ENCODE results near the gene FSHB.
"Not testable (repeated sequence)": the region's sequence is repeated elsewhere in the genome, so short reads cannot be mapped to it uniquely, and the experiment has no call there.

The FSHB gene

GRCh38 chr11:30230714-30231113, at the start of gene FSHB:
FSHB (plus strand) TSS chr11:30231014; CDS start chr11:30231903, 889 bp downstream.
- no peak for DNase-seq (ENCODE audit: low read depth in 2 of 3, low spot score in 2 of 3)

- no peak for DNase-seq (ENCODE audit: low read depth in 2 of 3, low spot score in 2 of 3)
Measured at GRCh38 chr11:30186748-30187147, 44.1 kb upstream of the FSHB start.

DNA sequence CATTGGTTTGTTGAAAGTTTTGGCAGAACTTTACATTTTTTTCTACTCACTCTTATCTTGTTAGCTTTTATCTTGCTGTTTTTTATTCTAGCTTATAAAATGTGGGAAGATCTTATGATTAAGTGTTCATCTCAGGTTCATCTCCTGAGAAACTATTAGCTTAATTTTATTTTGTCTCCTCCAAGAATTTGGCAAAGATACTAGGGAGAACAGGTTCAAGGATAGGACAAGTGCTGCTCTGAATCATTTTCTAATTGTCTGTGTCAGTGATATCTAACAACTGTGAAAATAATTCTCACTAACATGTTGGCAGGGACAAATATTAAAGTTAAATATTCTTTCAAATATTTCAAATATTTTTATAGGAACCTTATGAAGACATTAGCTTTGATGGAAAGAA, 38.2 kb upstream of the FSHB start:
- no peak for DNase-seq (ENCODE audit: low read depth in 2 of 3, low spot score in 2 of 3)

DNA sequence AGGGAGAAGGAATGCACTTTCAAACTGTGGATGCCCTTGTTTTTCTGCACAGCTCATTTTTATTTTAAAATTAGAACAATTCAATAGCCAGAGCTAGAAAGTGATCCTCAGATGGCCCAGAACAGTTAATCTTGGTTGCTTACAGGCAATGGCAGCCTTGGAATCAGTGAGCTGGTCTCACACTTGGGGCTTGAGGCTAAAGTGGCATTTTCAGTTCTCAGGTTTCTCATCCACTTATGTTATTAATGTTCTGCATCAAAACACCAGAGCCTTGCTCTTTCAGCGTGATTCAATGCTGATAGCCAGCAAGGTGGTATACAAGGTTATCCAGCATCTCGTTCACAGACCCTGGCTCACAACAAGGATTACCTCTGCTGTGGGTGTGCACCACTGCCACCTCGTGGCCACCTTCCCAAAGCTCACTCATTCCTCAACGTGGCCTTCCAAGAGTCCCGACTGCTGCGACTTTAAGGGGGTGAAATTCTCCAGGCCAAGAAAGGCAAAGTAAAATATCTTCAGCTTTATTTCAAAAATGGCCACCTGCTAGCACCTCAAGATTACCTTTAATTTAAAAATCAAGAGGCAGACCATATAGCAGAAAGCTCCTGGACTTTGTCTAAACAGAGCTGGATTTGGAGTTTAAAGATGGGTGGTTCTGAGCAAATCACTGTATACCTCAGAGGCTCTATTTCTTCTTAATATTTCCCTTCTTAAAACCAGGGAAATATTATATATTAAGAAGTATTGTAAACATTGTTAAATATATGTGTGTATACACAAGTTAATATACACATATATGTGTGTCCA, 34.2 kb upstream of the FSHB start:
- DNase-seq (ENCODE audit: low read depth in 2 of 3, low spot score in 2 of 3), result peak in 2 of 3 experiments; percentile 5 to 6

- DNase-seq (ENCODE audit: low read depth in 2 of 3, low spot score in 2 of 3), result no peak
Measured at GRCh38 chr11:30197869-30198268, 32.9 kb upstream of the FSHB start.

GRCh38 chr11:30202989-30203388, 27.8 kb upstream of the FSHB start:
- not testable (repeated sequence) for DNase-seq (ENCODE audit: low read depth in 2 of 3, low spot score in 2 of 3)

- DNase-seq (ENCODE audit: low read depth in 2 of 3, low spot score in 2 of 3), result no peak
Measured at GRCh38 chr11:30203850-30204249, 27.0 kb upstream of the FSHB start.

- no peak for DNase-seq (ENCODE audit: low read depth in 2 of 3, low spot score in 2 of 3)
Measured at GRCh38 chr11:30206249-30206996, 24.4 kb upstream of the FSHB start.

- DNase-seq (ENCODE audit: low read depth in 2 of 3, low spot score in 2 of 3), result no peak
Measured at GRCh38 chr11:30210357-30210756, 20.5 kb upstream of the FSHB start.

DNA sequence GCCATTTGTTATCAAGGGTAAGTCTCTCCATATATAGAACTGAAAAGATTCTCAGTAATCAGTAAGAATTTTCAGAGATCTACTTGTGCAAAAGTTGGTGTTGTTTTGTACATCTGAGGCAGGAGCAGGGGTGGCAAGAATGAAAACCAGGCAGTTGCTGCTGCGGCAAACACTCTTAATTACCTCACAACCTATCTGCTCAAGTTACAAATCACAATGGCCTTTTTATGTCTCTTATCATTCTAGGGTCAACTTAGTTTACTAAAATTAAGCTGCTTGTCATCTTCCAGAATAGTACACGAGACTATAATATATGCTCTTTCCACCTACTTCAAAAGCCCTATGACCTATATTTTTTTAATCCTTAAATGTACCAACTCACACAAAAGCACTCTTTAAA, 14.3 kb upstream of the FSHB start:
- DNase-seq (ENCODE audit: low read depth in 2 of 3, low spot score in 2 of 3), result no peak

GRCh38 chr11:30218278-30218677, 12.5 kb upstream of the FSHB start:
- DNase-seq (ENCODE audit: low read depth in 2 of 3, low spot score in 2 of 3), result no peak

DNA sequence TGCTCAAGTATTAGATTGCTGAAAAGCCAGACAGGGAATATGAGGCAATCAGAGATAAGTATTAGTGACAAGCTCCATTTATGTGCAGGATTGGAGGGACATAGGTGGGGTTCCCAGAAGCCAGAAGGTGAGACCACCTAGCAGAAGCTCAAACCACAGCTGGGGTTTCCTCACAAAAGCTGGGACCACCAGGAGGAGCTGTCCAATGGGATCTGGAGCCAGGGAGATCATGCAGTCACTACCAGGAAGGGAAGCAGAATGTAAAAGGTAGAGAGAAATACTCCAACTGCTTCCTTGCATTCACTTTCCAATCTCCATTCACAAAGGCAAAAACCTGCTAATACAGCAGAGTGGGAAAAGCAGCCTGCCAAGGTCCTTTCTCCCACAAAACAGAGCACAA, 5.2 kb upstream of the FSHB start:
- DNase-seq (ENCODE audit: low read depth in 2 of 3, low spot score in 2 of 3), result no peak

DNA sequence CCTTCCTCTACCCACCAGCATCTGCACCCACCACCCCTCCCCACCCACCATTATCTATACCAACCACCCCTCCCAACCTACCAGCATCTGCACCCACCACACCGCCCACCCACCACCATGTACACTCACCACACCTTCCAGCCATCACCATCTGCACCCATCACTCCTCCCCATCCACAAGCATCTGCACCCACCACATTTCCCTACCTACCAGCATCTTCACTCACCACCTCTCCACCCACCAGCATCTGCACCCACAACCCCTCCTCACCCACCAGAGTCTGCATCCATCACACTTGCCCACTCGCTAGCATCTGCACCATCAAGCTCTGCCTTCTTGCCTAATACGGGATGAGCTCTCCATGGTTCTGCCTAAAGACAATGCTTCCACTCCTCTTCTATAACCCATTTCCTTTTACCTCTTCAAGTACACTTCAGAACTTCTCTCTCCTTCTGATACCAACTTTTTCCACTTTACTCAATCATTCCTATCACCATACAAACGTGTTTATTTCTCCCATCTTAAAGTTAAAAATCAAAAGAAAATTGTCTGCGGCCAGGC, 2.4 kb upstream of the FSHB start:
- DNase-seq (ENCODE audit: low read depth in 2 of 3, low spot score in 2 of 3), result no peak

GRCh38 chr11:30239025-30239424, 8.2 kb downstream of the FSHB start:
- DNase-seq (ENCODE audit: low read depth in 2 of 3, low spot score in 2 of 3), result no peak

DNA sequence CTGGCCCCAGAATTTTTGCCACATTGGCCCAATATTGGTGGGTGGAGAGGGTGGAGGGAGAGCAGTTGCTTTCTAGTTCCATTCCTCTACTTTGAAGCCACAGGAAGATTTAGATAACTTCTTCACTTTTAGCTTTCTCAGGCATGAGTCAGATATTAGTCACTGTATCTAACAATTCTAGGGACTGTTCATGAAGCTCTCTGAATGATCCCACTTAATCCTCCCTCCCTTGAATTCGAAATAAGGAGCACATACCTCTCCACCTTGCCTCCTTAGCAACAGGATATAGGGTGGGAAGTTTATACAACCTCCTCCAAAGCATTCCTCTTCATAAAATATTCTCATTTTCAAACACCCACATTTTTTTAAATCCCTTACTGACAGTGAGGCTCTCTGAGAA, 13.5 kb downstream of the FSHB start:
- no peak for DNase-seq (ENCODE audit: low read depth in 2 of 3, low spot score in 2 of 3)

DNA sequence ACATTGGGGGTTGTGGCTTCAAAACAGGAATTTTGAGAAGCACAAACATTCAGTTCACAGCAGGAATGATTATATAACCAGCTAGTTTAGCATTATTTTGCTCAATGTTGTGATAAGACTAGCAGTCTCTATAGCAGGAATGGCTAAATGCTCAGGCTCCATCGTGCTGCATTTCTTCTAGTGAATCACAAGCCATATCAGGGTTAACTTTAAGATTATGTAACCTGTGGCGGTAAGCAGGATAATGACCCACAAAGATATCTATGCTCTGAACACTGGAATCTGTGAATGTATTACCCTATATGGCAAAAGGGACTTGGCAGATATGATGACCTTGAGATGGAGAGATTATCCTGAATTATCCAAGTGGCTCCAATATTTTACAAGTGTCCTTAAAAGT, 14.8 kb downstream of the FSHB start:
- no peak for DNase-seq (ENCODE audit: low read depth in 2 of 3, low spot score in 2 of 3)

DNA sequence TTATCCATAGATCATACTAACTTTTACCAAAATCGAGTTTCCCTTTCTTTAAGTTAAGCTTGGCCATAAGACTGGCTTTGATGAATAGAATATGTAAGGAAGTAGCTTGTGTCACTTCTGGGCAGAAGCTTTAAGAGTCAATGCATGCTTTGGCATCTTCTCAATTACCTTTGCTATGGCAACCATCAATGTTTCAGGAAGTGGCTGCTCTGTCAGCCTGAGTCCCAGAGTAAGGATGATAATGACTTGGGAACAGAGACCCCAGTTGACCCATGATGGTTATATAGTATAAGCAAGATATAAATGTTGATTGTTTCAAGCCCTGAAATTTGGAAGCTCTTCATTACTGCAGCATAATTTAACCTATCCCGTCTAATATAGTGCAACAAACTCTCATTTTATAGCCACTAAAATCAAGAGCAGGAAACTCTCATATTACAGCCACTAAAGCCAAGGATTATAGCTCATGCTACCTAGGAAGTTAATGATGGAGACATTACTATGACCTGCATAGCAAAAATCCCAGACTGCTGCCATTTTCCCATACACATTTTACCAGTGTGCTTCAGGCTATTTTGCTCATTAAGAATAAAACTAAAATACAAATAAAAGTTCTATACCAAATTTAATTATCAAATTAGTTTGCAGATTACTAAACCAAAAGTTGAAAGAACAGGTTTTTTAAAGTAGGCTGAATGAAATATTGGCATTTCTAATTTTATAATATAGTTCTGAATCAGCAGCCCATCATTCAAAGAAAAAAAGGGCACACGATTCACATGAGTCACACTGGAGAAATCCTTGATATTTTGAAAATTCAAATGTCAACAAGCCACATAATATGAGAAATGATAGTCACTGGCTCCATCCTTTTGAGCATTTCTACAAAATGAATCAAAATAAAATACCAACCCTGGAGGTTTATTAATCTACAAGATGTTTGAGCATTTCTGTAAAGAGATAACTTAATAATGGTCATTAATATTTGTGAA, 23.8 kb downstream of the FSHB start:
- no peak for DNase-seq (ENCODE audit: low read depth in 2 of 3, low spot score in 2 of 3)

- no peak for DNase-seq (ENCODE audit: low read depth in 2 of 3, low spot score in 2 of 3)
Measured at GRCh38 chr11:30255637-30256036, 24.8 kb downstream of the FSHB start.

DNA sequence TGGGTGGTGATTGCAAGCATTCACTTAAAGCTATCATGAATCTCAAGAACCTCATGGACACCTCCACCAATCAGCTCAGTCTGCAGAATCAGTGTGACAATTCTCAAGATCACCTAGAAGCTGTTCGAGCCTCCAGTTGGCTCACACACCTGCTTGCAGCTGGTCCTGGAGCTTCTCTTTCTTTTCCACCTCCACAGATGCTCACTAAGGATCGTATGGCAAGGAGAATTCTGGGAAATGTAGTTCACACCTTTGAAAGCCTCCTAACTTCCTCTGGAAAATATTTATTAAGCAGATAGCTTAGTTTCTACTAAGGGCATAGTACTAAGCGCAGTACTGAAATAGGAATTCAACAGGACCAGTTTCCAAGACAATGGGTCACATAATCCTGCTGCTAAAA, 26.2 kb downstream of the FSHB start:
- DNase-seq (ENCODE audit: low read depth in 2 of 3, low spot score in 2 of 3), result no peak

GRCh38 chr11:30258679-30259078, 27.9 kb downstream of the FSHB start:
- no peak for DNase-seq (ENCODE audit: low read depth in 2 of 3, low spot score in 2 of 3)

GRCh38 chr11:30260813-30261212, 30.0 kb downstream of the FSHB start:
- no peak for DNase-seq (ENCODE audit: low read depth in 2 of 3, low spot score in 2 of 3)

Measured in activated CD8-positive, alpha-beta memory T cell treated with anti-CD3 and anti-CD28 coated beads for 48 hours (primary cell).